ENCODE data around the gene VRTN. TPM values are rescaled to one million over a fixed set of nuclear protein-coding genes. Genes with fewer than 3 reads are reported as not detected.

The VRTN gene
- total RNA-seq, 6 experiments from 2014 or later: not detected

- TF ChIP-seq POLR2A (IDR thresholded peaks at IDR 0.05): no peak
- TF ChIP-seq, protein P1, sequence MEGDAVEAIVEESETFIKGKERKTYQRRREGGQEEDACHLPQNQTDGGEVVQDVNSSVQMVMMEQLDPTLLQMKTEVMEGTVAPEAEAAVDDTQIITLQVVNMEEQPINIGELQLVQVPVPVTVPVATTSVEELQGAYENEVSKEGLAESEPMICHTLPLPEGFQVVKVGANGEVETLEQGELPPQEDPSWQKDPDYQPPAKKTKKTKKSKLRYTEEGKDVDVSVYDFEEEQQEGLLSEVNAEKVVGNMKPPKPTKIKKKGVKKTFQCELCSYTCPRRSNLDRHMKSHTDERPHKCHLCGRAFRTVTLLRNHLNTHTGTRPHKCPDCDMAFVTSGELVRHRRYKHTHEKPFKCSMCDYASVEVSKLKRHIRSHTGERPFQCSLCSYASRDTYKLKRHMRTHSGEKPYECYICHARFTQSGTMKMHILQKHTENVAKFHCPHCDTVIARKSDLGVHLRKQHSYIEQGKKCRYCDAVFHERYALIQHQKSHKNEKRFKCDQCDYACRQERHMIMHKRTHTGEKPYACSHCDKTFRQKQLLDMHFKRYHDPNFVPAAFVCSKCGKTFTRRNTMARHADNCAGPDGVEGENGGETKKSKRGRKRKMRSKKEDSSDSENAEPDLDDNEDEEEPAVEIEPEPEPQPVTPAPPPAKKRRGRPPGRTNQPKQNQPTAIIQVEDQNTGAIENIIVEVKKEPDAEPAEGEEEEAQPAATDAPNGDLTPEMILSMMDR (IDR thresholded peaks at IDR 0.05): no peak
- WGBS (ENCODE audit: insufficient coverage, low coverage, low lambda C conversion rate, missing lambda C conversion rate): 40% methylated on average over 4 of the region's 7 CpGs
- intact Hi-C loops (cut with DNase I): no loop called here
- no peaks in the 10 kb centered on the region for H3K4me1 ChIP-seq
- no peak overlapping the region for H3K4me3 ChIP-seq
- H3K27me3 ChIP-seq: no peaks in the 10 kb centered on the region
- no peak overlapping the region for H3K27ac ChIP-seq
- ATAC-seq: no peak
- DNase-seq: peak in 1 of 3 donors; percentile 31
- H3K9me3 ChIP-seq: no peaks in the 10 kb centered on the region
- no peaks in the 10 kb centered on the region for H3K36me3 ChIP-seq
These were observed 56.2 kb downstream of the VRTN start for GRCh38 chr14:74404435-74404834.

- 52% methylated on average over 3 of the region's 4 CpGs for WGBS (ENCODE audit: insufficient coverage, low coverage, low lambda C conversion rate, missing lambda C conversion rate)
- TF ChIP-seq, protein P1 (IDR thresholded peaks at IDR 0.05): no peak
- no peak for TF ChIP-seq POLR2A (IDR thresholded peaks at IDR 0.05)
- ATAC-seq (no peak), DNase-seq (peak in 1 of 3 donors; percentile 16)
- intact Hi-C loops (cut with DNase I): no loop called here
- Histone ChIP-seq H3K27me3 (no peaks in the 10 kb centered on the region), H3K4me3 (no peak overlapping the region), H3K36me3 (no peaks in the 10 kb centered on the region), H3K9me3 (no peaks in the 10 kb centered on the region), H3K27ac (no peak overlapping the region), H3K4me1 (no peaks in the 10 kb centered on the region)
These were observed 57.4 kb downstream of the VRTN start for GRCh38 chr14:74405663-74406062.

GRCh38 chr14:74407021-74407800 is 58.9 kb downstream of the VRTN start:
- Histone ChIP-seq H3K36me3 (no peaks in the 10 kb centered on the region), H3K27ac (no peak overlapping the region), H3K4me1 (no peaks in the 10 kb centered on the region), H3K9me3 (no peaks in the 10 kb centered on the region), H3K4me3 (no peak overlapping the region), H3K27me3 (no peaks in the 10 kb centered on the region)
- ATAC-seq (no peak), DNase-seq (no peak)
- intact Hi-C loops (cut with DNase I): no loop called here
- 63% methylated on average over 3 of the region's 17 CpGs for WGBS (ENCODE audit: insufficient coverage, low coverage, low lambda C conversion rate, missing lambda C conversion rate)
- no peak for TF ChIP-seq POLR2A (IDR thresholded peaks at IDR 0.05)
- TF ChIP-seq, protein P1 (IDR thresholded peaks at IDR 0.05): no peak

DNA sequence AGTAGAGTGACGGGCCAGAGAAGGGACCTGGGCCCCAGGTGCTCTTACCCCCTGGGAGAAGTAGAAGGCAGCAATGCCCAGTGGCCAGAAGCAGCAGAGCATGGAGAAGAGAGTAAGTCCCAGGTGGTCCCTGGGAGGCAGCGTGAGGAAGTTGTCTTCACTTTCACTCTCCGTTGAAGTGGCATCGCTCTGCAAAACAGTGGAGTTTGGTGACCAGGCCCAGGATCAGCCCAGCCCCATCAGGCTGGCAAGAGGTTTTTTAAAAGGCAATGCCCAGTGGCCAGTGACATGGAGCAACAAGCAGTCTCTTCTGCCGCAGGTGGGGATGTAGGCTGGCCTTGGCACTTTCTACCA is 59.5 kb downstream of the VRTN start:
- 83% methylated on average over 3 of the region's 5 CpGs for WGBS (ENCODE audit: insufficient coverage, low coverage, low lambda C conversion rate, missing lambda C conversion rate)
- Histone ChIP-seq H3K4me3 (no peak overlapping the region), H3K9me3 (no peaks in the 10 kb centered on the region), H3K27ac (no peak overlapping the region), H3K4me1 (no peaks in the 10 kb centered on the region), H3K36me3 (no peaks in the 10 kb centered on the region), H3K27me3 (no peaks in the 10 kb centered on the region)
- intact Hi-C loops (cut with DNase I): no loop called here
- TF ChIP-seq, protein P1 (IDR thresholded peaks at IDR 0.05): no peak
- no peak for ATAC-seq
- DNase-seq: peak in 1 of 3 donors; percentile 23
